ENCODE results near the gene CLPSL1. TPM values are rescaled to one million over a fixed set of nuclear protein-coding genes. Genes with fewer than 3 reads are reported as not detected.

Gene CLPSL1
- total and polyA plus RNA-seq, 2 of the 4 experiments (the other 2 are of a cell fraction), result not detected

GRCh38 chr6:35782424-35782823 lies 1.6 kb downstream of the CLPSL1 start:
- in situ Hi-C loops (cut with MboI; ENCODE audit: low sequenced_read_pairs) (no loop called here), intact Hi-C loops (cut with micrococcal nuclease) (no loop called here), dilution Hi-C loops (cut with HindIII; ENCODE audit: low sequenced_read_pairs, unreplicated experiment) (no loop called here)
- H4K5ac ChIP-seq (ENCODE audit: low read depth, low read length), result no peak overlapping the region
- no peak overlapping the region for H2AFZ ChIP-seq (replicated peaks; ENCODE audit: low read length, poor library complexity)
- H3K4me3 ChIP-seq (ENCODE audit: insufficient read depth, low read depth, low read length), result no peak overlapping the region
- no peak overlapping the region for H3K56ac ChIP-seq (ENCODE audit: extremely low read depth, insufficient read depth, low read length)
- H4K91ac ChIP-seq (ENCODE audit: insufficient read depth, low read depth, low read length), result no peak overlapping the region
- no peak for TF ChIP-seq RFX5 (IDR thresholded peaks at IDR 0.05; ENCODE audit: low read depth, low read length)
- TF ChIP-seq CTCF (conservative IDR thresholded peaks at IDR 0.05; ENCODE audit: low read depth, low read length), result no peak
- no peak for TF ChIP-seq RCOR1 (IDR thresholded peaks at IDR 0.05; ENCODE audit: insufficient replicate concordance, low read length)
- TF ChIP-seq RAD21 (IDR thresholded peaks at IDR 0.05; ENCODE audit: low read length), result no peak
- TF ChIP-seq USF2 (IDR thresholded peaks at IDR 0.05; ENCODE audit: low read depth, low read length), result no peak
- TF ChIP-seq NFE2L2 (IDR thresholded peaks at IDR 0.05; ENCODE audit: low read depth, low read length), result no peak
- TF ChIP-seq SMC3 (IDR thresholded peaks at IDR 0.05; ENCODE audit: low read depth, low read length), result no peak
- no peak for TF ChIP-seq CHD1 (IDR thresholded peaks at IDR 0.05; ENCODE audit: low read depth, low read length)
- no peak for TF ChIP-seq ELK1 (IDR thresholded peaks at IDR 0.05; ENCODE audit: borderline replicate concordance, low read depth, low read length)
- TF ChIP-seq MAZ (IDR thresholded peaks at IDR 0.05; ENCODE audit: borderline replicate concordance, low read depth, low read length), result no peak
- TF ChIP-seq CEBPB (IDR thresholded peaks at IDR 0.05; ENCODE audit: low read depth, low read length), result no peak
- TF ChIP-seq BHLHE40 (IDR thresholded peaks at IDR 0.05; ENCODE audit: low read depth, low read length), result no peak
- TF ChIP-seq MAFK (IDR thresholded peaks at IDR 0.05; ENCODE audit: low read depth, low read length), result no peak
- TF ChIP-seq FOS (IDR thresholded peaks at IDR 0.05; ENCODE audit: low read depth, low read length), result no peak
- TF ChIP-seq MXI1 (IDR thresholded peaks at IDR 0.05; ENCODE audit: borderline replicate concordance, low read depth, low read length), result no peak
- no peak for TF ChIP-seq POLR2A (IDR thresholded peaks at IDR 0.05; ENCODE audit: low read depth, low read length)
- H4K8ac ChIP-seq (ENCODE audit: low read depth in 2 of 2, low read length in 2 of 2), result no peak overlapping the region
- no peak for DNase-seq
- no peak overlapping the region for H3K27ac ChIP-seq (ENCODE audit: insufficient read depth, low read length)
- H3K14ac ChIP-seq (replicated peaks; ENCODE audit: low read depth, low read length), result no peak overlapping the region
- H3K18ac ChIP-seq (ENCODE audit: low read depth, low read length), result no peak overlapping the region
- H3K79me1 ChIP-seq (ENCODE audit: low read depth in 1 of 2, low read length in 2 of 2), result no peaks in the 10 kb centered on the region
- no peak overlapping the region for H3K4me2 ChIP-seq (ENCODE audit: low read depth, low read length)
- WGBS, 2 experiments (ENCODE audit: extremely low coverage in 2 of 2, insufficient read length in 1 of 2), result 100% methylated on average over 1 of the region's 3 CpGs; no CpG with 5 or more reads in 1 of the 2 experiments
- no peak overlapping the region for H2BK5ac ChIP-seq (ENCODE audit: low read depth, low read length, poor library complexity, severe bottlenecking)
- no peak overlapping the region for H2BK120ac ChIP-seq (ENCODE audit: low read depth, low read length)
- H4K20me1 ChIP-seq (ENCODE audit: insufficient read depth, low read length), result no peaks in the 10 kb centered on the region
- H2BK15ac ChIP-seq (ENCODE audit: low read depth, low read length), result no peak overlapping the region
- H3K27me3 ChIP-seq (ENCODE audit: control insufficient read depth, insufficient read depth, low read length), result peaks cover 38% of the 10 kb centered on the region
- no peaks in the 10 kb centered on the region; the same call in 1 of the 2 replicates for H3K9me1 ChIP-seq (ENCODE audit: insufficient read depth, low read length)
- H3K4ac ChIP-seq (ENCODE audit: low read depth, low read length), result no peak overlapping the region
- no peak overlapping the region for H3K9ac ChIP-seq (ENCODE audit: low read depth, low read length)
- ATAC-seq (ENCODE audit: low read depth), result no peak
- H2AK5ac ChIP-seq (ENCODE audit: low read depth, low read length), result no peak overlapping the region
- H3K23ac ChIP-seq (ENCODE audit: low read depth, low read length), result no peak overlapping the region
- no peak overlapping the region for H2BK20ac ChIP-seq (ENCODE audit: low read depth, low read length)
- no peaks in the 10 kb centered on the region for H3K36me3 ChIP-seq (ENCODE audit: control insufficient read depth, insufficient read depth, low read length)
- no peaks in the 10 kb centered on the region for H3K4me1 ChIP-seq (ENCODE audit: control insufficient read depth, insufficient read depth, low read length)
- CTCF ChIA-PET, result no interaction called here
- H3K9me3 ChIP-seq (ENCODE audit: control insufficient read depth, insufficient read depth, low read length), result no peaks in the 10 kb centered on the region
- no peak overlapping the region for H2AK9ac ChIP-seq (replicated peaks; ENCODE audit: low read depth, low read length, poor library complexity)
- BruUV-seq (replicated peaks), result no TSS peak
- POLR2A ChIA-PET (ENCODE audit: unreplicated experiment), result no interaction called here
